ENCODE measurements around the gene CIDEC.
"Not testable (repeated sequence)": the region's sequence is repeated elsewhere in the genome, so short reads cannot be mapped to it uniquely, and the experiment has no call there.

CIDEC gene

DNA sequence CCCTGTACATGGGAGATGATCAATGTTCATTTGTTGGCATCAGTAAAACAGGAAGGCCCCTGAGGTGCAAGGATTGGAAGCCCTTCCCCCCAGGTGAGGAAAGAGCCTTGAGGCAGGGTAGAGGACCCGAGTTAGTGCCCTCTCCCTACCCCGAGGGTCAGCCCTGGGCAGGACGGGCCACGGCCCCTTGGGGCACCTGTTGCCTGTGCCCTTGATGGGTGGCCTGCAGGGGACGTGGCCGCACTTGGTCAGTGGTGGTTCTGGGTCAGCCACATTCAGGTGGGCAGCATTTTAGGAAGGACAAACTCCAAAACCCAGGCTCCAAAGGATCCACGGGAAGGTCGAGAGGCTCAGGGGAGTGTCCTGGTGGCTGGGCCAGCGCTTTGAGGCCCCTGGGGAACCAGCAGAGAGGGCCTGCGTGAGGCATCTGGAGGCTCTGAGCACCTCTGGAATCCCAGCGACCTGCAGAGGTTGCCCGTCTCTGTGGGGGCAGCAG lies 20.5 kb downstream of the CIDEC start:
- no peaks in the 10 kb centered on the region; the same call in 1 of the 2 replicates for H3K27me3 ChIP-seq (replicated peaks; ENCODE audit: control insufficient read depth, insufficient read depth, low read length)
- H3K4me3 ChIP-seq (replicated peaks; ENCODE audit: low read depth, low read length): no peak overlapping the region
- no peaks in the 10 kb centered on the region for H3K36me3 ChIP-seq (ENCODE audit: control insufficient read depth, insufficient read depth, low read length)
- DNase-seq (ENCODE audit: extremely low read depth, insufficient read length): no peak
- TF ChIP-seq, protein P1, sequence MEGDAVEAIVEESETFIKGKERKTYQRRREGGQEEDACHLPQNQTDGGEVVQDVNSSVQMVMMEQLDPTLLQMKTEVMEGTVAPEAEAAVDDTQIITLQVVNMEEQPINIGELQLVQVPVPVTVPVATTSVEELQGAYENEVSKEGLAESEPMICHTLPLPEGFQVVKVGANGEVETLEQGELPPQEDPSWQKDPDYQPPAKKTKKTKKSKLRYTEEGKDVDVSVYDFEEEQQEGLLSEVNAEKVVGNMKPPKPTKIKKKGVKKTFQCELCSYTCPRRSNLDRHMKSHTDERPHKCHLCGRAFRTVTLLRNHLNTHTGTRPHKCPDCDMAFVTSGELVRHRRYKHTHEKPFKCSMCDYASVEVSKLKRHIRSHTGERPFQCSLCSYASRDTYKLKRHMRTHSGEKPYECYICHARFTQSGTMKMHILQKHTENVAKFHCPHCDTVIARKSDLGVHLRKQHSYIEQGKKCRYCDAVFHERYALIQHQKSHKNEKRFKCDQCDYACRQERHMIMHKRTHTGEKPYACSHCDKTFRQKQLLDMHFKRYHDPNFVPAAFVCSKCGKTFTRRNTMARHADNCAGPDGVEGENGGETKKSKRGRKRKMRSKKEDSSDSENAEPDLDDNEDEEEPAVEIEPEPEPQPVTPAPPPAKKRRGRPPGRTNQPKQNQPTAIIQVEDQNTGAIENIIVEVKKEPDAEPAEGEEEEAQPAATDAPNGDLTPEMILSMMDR (IDR thresholded peaks at IDR 0.05; ENCODE audit: insufficient read depth, low read length, poor library complexity, severe bottlenecking): no peak

DNA sequence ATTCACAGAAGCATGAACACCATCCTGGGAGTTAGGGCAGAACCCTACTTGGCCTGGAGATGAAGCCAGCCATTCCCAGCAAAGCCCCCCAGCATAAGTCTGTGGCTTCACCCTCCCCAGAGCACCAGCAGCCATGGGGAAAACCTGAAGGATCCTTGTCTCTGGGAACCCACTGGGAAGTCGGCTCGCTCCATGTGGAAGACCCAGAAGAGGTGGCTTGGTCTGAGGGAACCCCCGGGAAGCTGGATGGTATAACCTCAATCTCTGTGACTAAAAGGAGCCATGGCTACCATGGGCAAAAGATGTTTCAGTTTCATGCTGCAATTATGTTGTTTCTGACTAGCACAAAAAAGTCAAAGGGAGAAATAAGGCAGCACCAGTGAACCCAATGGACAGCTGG lies 24.5 kb downstream of the CIDEC start:
- TF ChIP-seq, protein P1 (IDR thresholded peaks at IDR 0.05; ENCODE audit: insufficient read depth, low read length, poor library complexity, severe bottlenecking): no peak
- no peak overlapping the region for H3K4me3 ChIP-seq (replicated peaks; ENCODE audit: low read depth, low read length)
- DNase-seq (ENCODE audit: extremely low read depth, insufficient read length): no peak
- H3K36me3 ChIP-seq (ENCODE audit: control insufficient read depth, insufficient read depth, low read length): no peaks in the 10 kb centered on the region
- H3K27me3 ChIP-seq (replicated peaks; ENCODE audit: control insufficient read depth, insufficient read depth, low read length): no peaks in the 10 kb centered on the region

- H3K36me3 ChIP-seq (ENCODE audit: control insufficient read depth, insufficient read depth, low read length); H3K4me3 ChIP-seq (replicated peaks; ENCODE audit: low read depth, low read length); DNase-seq (ENCODE audit: extremely low read depth, insufficient read length); H3K27me3 ChIP-seq (replicated peaks; ENCODE audit: control insufficient read depth, insufficient read depth, low read length): not testable (repeated sequence)
Measured at GRCh38 chr3:9854291-9854940, 25.6 kb downstream of the CIDEC start.

- H3K4me3 ChIP-seq (replicated peaks; ENCODE audit: low read depth, low read length): no peak overlapping the region
- TF ChIP-seq, protein P1 (IDR thresholded peaks at IDR 0.05; ENCODE audit: insufficient read depth, low read length, poor library complexity, severe bottlenecking): no peak
Measured at GRCh38 chr3:9852528-9852927, 27.5 kb downstream of the CIDEC start.

DNA sequence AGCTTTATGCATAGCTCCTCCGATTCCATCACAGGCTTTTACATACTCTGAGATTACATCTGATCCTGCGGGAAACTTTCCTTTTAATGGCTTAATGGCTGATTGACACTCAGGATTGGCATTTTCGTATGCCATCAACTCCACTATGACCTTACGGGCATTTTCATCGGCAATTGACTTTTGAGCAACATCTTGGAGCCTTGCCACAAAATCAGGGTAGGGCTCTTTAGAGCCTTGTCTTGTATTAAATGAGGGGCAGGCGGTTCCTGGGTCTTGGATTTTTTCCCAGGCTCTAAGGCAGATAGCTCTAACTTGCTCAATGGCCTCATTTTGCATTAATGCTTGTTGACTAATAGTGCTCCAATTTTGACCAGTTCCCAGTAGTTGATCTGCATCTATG lies 28.1 kb downstream of the CIDEC start:
- not testable (repeated sequence) for H3K27me3 ChIP-seq (replicated peaks; ENCODE audit: control insufficient read depth, insufficient read depth, low read length); DNase-seq (ENCODE audit: extremely low read depth, insufficient read length); H3K4me3 ChIP-seq (replicated peaks; ENCODE audit: low read depth, low read length); H3K36me3 ChIP-seq (ENCODE audit: control insufficient read depth, insufficient read depth, low read length)

More at GRCh38 chr3:9852528-9852927, 27.5 kb downstream of the CIDEC start:
- H3K36me3 ChIP-seq (ENCODE audit: control insufficient read depth, insufficient read depth, low read length): no peaks in the 10 kb centered on the region
- no peak for DNase-seq (ENCODE audit: extremely low read depth, insufficient read length)
- H3K27me3 ChIP-seq (replicated peaks; ENCODE audit: control insufficient read depth, insufficient read depth, low read length): no peaks in the 10 kb centered on the region

DNA sequence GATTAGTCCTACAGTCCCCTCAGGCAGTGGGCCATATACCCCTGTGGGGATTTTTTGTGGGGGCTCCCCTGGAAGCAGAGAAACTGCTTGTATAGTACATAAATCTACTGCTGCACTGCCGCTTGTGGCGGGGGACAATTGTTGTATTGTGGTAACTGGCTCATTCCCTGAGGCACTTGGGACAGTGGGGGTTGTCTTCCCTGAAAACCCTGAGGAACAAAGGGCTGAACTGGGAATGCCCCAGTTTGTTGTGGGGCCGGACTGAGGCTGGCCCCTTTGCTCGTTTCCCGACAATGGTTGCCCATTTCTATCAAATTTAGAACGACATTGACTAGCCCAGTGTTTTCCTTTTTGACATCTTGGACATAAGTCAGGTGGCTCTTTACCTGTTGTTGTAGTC lies 28.7 kb downstream of the CIDEC start:
- H3K27me3 ChIP-seq (replicated peaks; ENCODE audit: control insufficient read depth, insufficient read depth, low read length); H3K36me3 ChIP-seq (ENCODE audit: control insufficient read depth, insufficient read depth, low read length); DNase-seq (ENCODE audit: extremely low read depth, insufficient read length); H3K4me3 ChIP-seq (replicated peaks; ENCODE audit: low read depth, low read length): not testable (repeated sequence)

DNA sequence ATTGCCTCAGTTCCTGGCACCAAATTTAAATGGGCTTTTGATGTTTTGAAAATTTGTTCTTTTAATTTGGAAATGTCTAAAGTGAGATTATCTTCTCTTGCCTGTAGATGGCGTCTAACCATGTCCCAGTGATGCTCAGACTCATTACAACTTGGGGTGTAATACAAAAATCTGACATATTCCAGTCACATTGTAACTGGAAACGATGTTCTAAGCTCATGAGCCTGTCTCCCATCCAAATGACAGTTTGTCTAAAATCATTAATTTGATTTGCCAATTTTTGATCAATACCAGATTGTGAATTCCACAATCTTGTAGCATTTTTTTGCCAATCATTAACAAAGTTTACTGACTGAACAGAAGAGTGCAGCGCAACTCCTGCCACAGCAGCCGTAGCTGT lies 31.2 kb downstream of the CIDEC start:
- DNase-seq (ENCODE audit: extremely low read depth, insufficient read length); H3K27me3 ChIP-seq (replicated peaks; ENCODE audit: control insufficient read depth, insufficient read depth, low read length); H3K4me3 ChIP-seq (replicated peaks; ENCODE audit: low read depth, low read length); H3K36me3 ChIP-seq (ENCODE audit: control insufficient read depth, insufficient read depth, low read length): not testable (repeated sequence)
- TF ChIP-seq, protein P1 (IDR thresholded peaks at IDR 0.05; ENCODE audit: insufficient read depth, low read length, poor library complexity, severe bottlenecking): peak; percentile 43

DNA sequence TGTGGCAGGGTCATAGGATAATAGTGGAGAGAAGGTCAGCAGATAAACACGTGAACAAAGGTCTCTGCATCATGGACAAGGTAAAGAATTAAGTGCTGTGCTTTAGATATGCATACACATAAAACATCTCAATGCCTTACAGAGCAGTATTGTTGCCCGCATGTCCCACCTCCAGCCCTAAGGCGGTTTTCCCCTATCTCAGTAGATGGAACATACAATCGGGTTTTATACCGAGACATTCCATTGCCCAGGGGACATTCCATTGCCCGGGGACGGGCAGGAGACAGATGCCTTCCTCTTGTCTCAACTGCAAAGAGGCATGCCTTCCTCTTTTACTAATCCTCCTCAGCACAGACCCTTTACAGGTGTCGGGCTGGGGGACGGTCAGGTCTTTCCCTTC lies 32.2 kb downstream of the CIDEC start:
- not testable (repeated sequence) for H3K36me3 ChIP-seq (ENCODE audit: control insufficient read depth, insufficient read depth, low read length); DNase-seq (ENCODE audit: extremely low read depth, insufficient read length); H3K27me3 ChIP-seq (replicated peaks; ENCODE audit: control insufficient read depth, insufficient read depth, low read length); H3K4me3 ChIP-seq (replicated peaks; ENCODE audit: low read depth, low read length)

Data from GM06990 (cell line).